Measurements from ENCODE around the gene MARS2.
"Not testable (repeated sequence)": the region's sequence is repeated elsewhere in the genome, so short reads cannot be mapped to it uniquely, and the experiment has no call there.

MARS2 gene

GRCh38 chr2:197705121-197705911, at the start of gene MARS2:
MARS2 (plus strand) TSS chr2:197705369; CDS start chr2:197705406, 37 bp downstream.
- DNase-seq (ENCODE audit: low read depth), result peak; percentile 91

DNA sequence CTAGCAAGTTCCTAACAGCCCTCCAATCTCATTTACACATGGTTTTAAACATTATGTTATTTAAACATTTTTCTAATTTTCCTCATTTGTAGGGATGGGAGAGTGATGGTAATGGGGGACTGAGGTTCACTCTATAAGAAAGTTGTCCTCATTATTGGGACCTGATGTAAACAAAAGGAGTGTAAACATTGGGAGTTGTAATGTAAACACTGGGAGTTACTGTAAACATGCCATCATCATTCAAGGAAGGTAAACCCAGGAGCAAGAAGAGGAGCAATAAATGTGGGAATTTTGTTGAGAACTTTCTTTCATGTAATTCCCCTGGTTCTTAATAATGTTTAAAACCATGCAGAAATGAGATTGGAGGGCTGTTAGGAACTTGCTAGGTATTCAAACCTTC, 47.6 kb upstream of the MARS2 start:
- DNase-seq (ENCODE audit: low read depth), result no peak

- no peak for DNase-seq (ENCODE audit: low read depth)
These were observed 43.5 kb upstream of the MARS2 start for GRCh38 chr2:197661626-197662025.

GRCh38 chr2:197666277-197666676, 38.9 kb upstream of the MARS2 start:
- no peak for DNase-seq (ENCODE audit: low read depth)

- no peak for DNase-seq (ENCODE audit: low read depth)
These were observed 36.9 kb upstream of the MARS2 start for GRCh38 chr2:197668296-197668695.

- DNase-seq (ENCODE audit: low read depth), result no peak
These were observed 36.1 kb upstream of the MARS2 start for GRCh38 chr2:197669077-197669476.

GRCh38 chr2:197672371-197672893, 32.7 kb upstream of the MARS2 start:
- no peak for DNase-seq (ENCODE audit: low read depth)

GRCh38 chr2:197673106-197673505, 32.1 kb upstream of the MARS2 start:
- no peak for DNase-seq (ENCODE audit: low read depth)

GRCh38 chr2:197673606-197674005, 31.6 kb upstream of the MARS2 start:
- DNase-seq (ENCODE audit: low read depth), result no peak

- DNase-seq (ENCODE audit: low read depth), result no peak
These were observed 31.1 kb upstream of the MARS2 start for GRCh38 chr2:197674060-197674459.

DNA sequence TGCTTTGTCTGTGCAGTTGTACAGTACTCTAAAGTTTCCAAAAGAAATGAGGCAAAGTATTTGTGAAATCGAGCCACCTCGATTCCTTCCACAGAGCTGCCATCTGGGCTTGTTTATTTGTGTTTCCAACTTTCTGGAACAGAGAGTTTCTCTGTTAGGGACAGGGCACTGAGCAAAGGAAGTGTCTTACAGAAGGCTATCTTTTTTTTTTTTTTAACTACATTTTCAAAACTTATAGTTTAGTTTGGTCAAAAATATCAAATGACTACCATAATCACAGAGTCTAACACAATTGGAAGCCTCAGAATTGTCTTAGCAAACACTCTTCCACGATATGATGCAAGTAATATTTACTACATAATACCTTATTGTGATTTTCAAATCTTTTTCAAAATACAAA, 30.6 kb upstream of the MARS2 start:
- DNase-seq (ENCODE audit: low read depth), result no peak

GRCh38 chr2:197675246-197675645, 29.9 kb upstream of the MARS2 start, which contains the start of gene RFTN2:
RFTN2 (minus strand) TSS chr2:197675587; CDS start chr2:197675458, 129 bp downstream.
- DNase-seq (ENCODE audit: low read depth), result no peak

- no peak for DNase-seq (ENCODE audit: low read depth)
These were observed 29.4 kb upstream of the MARS2 start for GRCh38 chr2:197675711-197676188.

DNA sequence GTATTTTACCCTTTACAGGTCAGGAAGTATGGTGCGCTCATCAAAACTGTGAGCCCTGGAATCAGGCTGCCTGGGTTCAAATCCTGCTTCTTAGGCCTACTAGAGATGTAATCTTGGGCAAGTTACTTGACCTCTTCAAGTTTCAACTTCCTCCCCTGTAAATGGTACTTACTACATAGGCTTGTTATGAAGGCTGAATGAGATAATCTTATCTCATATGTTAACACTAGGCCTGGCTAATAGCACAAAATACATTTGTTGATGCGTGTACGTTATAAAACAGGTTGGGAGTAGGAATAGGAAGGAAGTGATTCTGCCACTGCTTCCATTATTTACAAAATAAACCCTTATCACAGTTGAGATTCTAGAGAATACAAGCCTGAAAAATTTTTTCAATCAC, 28.1 kb upstream of the MARS2 start:
- no peak for DNase-seq (ENCODE audit: low read depth)

- DNase-seq (ENCODE audit: low read depth), result no peak
These were observed 27.7 kb upstream of the MARS2 start for GRCh38 chr2:197677483-197677882.

DNA sequence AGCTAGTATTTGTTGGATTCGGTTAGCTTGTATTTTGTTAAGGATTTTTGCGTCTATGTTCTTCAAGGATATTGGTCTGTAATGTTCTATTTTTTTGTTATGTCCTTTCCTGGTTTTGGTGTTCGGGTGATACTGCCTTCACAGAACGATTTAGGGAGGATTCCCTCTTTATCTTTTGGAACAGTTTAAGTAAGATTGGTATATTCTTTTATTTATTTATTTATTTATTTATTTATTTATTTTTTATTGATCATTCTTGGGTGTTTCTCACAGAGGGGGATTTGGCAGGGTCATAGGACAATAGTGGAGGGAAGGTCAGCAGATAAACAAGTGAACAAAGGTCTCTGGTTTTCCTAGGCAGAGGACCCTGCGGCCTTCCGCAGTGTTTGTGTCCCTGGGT, 10.0 kb upstream of the MARS2 start:
- not testable (repeated sequence) for DNase-seq (ENCODE audit: low read depth)

- not testable (repeated sequence) for DNase-seq (ENCODE audit: low read depth)
These were observed 9.2 kb upstream of the MARS2 start for GRCh38 chr2:197695971-197696370.

DNA sequence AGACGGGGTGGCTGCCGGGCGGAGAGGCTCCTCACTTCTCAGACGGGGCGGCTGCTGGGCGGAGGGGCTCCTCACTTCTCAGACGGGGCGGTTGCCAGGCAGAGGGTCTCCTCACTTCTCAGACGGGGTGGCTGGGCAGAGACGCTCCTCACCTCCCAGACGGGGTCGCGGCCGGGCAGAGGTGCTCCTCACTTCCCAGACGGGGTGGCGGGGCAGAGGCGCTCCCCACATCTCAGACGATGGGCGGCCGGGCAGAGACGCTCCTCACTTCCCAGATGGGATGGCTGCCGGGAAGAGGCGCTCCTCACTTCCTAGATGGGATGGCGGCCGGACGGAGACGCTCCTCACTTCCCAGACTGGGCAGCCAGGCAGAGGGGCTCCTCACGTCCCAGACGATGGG, 8.6 kb upstream of the MARS2 start:
- not testable (repeated sequence) for DNase-seq (ENCODE audit: low read depth)

DNA sequence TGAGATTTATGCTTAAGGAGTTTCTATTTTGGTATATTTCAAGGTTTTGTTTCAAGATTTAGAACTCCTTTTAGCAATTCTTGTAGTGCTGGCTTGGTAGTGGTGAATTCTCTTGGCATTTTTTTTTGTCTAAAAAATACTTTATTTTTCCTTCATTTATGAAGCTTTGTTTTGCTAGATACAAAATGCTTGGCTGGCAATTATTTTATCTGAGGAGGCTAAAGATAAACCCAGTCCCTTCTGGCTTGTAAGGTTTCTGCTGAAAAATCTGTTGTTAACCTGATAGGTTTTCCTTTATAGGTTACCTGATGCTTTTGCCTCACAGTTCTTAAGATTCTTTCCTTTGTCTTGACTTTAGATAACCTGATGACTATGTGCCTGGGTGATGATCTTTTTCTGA, 5.4 kb upstream of the MARS2 start:
- DNase-seq (ENCODE audit: low read depth), result not testable (repeated sequence)

DNA sequence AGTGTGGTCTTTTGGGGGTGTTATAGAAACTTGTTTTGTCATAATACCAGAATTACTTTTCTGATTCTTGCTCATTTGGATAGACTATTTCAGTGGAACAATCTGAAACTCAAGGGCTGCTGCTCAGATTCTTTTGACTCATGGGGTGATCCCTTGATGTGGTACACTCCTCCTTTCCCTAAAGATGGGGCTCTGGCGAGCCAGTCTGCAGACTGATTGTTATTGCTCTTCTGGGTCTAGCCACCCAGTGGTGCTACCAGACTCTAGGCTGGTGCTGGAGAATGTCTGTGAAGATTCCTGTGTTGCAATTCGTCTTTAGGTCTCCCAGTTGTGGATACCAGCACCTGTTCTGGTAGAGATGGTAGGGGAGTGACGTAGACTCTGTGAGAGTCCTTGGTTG, 4.2 kb upstream of the MARS2 start:
- no peak for DNase-seq (ENCODE audit: low read depth)

GRCh38 chr2:197704434-197705120, 592 bp upstream of the MARS2 start:
- DNase-seq (ENCODE audit: low read depth), result no peak

- no peak for DNase-seq (ENCODE audit: low read depth)
These were observed 1.0 kb downstream of the MARS2 start for GRCh38 chr2:197705912-197706838.

Measured in stimulated activated CD8-positive, alpha-beta memory T cell treated with anti-CD3 and anti-CD28 coated beads, Interleukin-12 subunit alpha, Interleukin-12 subunit beta, amount 100 ng/mL, for 4 hours (primary cell).